Caco-2 (cell line): ENCODE data around the gene MOB1B. TPM values are rescaled to one million over a fixed set of nuclear protein-coding genes. Genes with fewer than 3 reads are reported as not detected.

Source experiments
- BruUV-seq: library from RNA; stranded (reverse); fragments of 400-500 nt; replicated peaks from 2 replicates; lab custom pipeline; 2021; lab: Mats Ljungman, UMichigan
- CTCF ChIA-PET: fragments of 300-600 bp; sonication (Branson Sonifier 250); formaldehyde crosslinking; loops from one replicate; lab custom pipeline; 2022; ENCODE audit warnings: antibody characterized with exemption; lab: Charles Lee
- POLR2A ChIA-PET: fragments of 300-600 bp; sonication (Branson Sonifier 250); formaldehyde crosslinking; loops from one replicate; lab custom pipeline; 2022; ENCODE audit warnings: antibody characterized with exemption; lab: Charles Lee
- DNase-seq, 2 experiments: peaks; one replicate each; pipeline versions ENCODE4 v3.0.0 to v3.0.0-alpha.2; 2020 to 2022
- H3K27me3 ChIP-seq: replicated peaks from 2 replicates; pipeline ENCODE4 v1.6.0; 2011; ENCODE audit warnings: low read length; ENCODE audit not compliant: control insufficient read depth, insufficient read depth
- H3K36me3 ChIP-seq: 2 replicates; pipeline ENCODE4 v1.5.1; 2011; ENCODE audit warnings: low read length; ENCODE audit not compliant: control insufficient read depth, insufficient read depth
- H3K4me1 ChIP-seq: fragments of 250-450 bp; sonication (Bioruptor Pico); 2 replicates; pipeline ENCODE4 v1.5.1; 2020; ENCODE audit warnings: mild to moderate bottlenecking
- H3K4me3 ChIP-seq: 2 replicates; pipeline ENCODE4 v1.5.1; 2011; ENCODE audit warnings: low read depth, mild to moderate bottlenecking, control low read depth, low read length
- H3K9me3 ChIP-seq: fragments of 250-450 bp; sonication (Bioruptor Pico); 2 replicates; pipeline ENCODE4 v1.5.1; 2020; ENCODE audit warnings: mild to moderate bottlenecking, moderate library complexity
- H3K27ac Mint-ChIP-seq: one replicate; pipeline ENCODE4 v1.8.0; 2022; ENCODE audit warnings: mixed read lengths; ENCODE audit not compliant: unreplicated experiment
- H3K27me3 Mint-ChIP-seq: one replicate; pipeline ENCODE4 v1.8.0; 2022; ENCODE audit warnings: mixed read lengths; ENCODE audit not compliant: insufficient read depth, unreplicated experiment
- H3K36me3 Mint-ChIP-seq: one replicate; pipeline ENCODE4 v1.8.0; 2022; ENCODE audit warnings: mild to moderate bottlenecking, mixed read lengths; ENCODE audit not compliant: insufficient read depth, unreplicated experiment
- H3K4me1 Mint-ChIP-seq: one replicate; pipeline ENCODE4 v1.8.0; 2022; ENCODE audit warnings: low read depth, mixed read lengths; ENCODE audit not compliant: unreplicated experiment
- H3K4me3 Mint-ChIP-seq: one replicate; pipeline ENCODE4 v1.8.0; 2022; ENCODE audit warnings: mild to moderate bottlenecking, moderate library complexity, mixed read lengths; ENCODE audit not compliant: unreplicated experiment
- H3K9me3 Mint-ChIP-seq: one replicate; pipeline ENCODE4 v1.8.0; 2022; ENCODE audit warnings: mixed read lengths; ENCODE audit not compliant: unreplicated experiment
- intact Hi-C: fragments of 100-400 bp; cut with micrococcal nuclease; formaldehyde crosslinking; loops from one replicate; pipeline ENCODE4 v1.10.0; 2022; ENCODE audit not compliant: unreplicated experiment
- total RNA-seq: library from RNA; stranded (reverse); gene quantifications from 2 replicates; pipeline ENCODE4 v1.2.3, GENCODE V29; 2022
- TF ChIP-seq, protein P1 (sequence below), 2 experiments: fragments of 200-600 bp in 1 of 2; IDR thresholded peaks; 1 replicate in 1 of 2; 2 replicates in 1 of 2; pipeline versions ENCODE4 v1.5.1 to v1.8.0; 2011 to 2022; ENCODE audit warnings: antibody characterized with exemption in 1 of 2, control low read depth in 1 of 2, inconsistent platforms in 1 of 2, low read depth in 1 of 2, low read length in 1 of 2, mild to moderate bottlenecking in 1 of 2, moderate library complexity in 1 of 2; ENCODE audit not compliant: insufficient read depth in 1 of 2, severe bottlenecking in 1 of 2, unreplicated experiment in 1 of 2

MOB1B gene
- total RNA-seq, 1 experiment from 2014 or later = 23.6 TPM

- Mint-ChIP-seq H3K4me1 (peaks cover 18% of the 10 kb centered on the region), H3K4me3 (peak overlapping the region; percentile 91), H3K9me3 (no peaks in the 10 kb centered on the region), H3K27me3 (no peaks in the 10 kb centered on the region), H3K36me3 (peaks cover 16% of the 10 kb centered on the region), H3K27ac (peak overlapping the region; percentile 88)
- Histone ChIP-seq H3K4me1 (peaks cover 9% of the 10 kb centered on the region), H3K9me3 (no peaks in the 10 kb centered on the region), H3K27me3 (no peaks in the 10 kb centered on the region), H3K4me3 (peak overlapping the region; percentile 83), H3K36me3 (no peaks in the 10 kb centered on the region; the same call in 1 of the 2 replicates)
- intact Hi-C loops = loop anchor here (2.0 to 10.0 kb wide), 3 partner anchors 17 to 389 kb away; partner anchors contain the start of gene GRSF1
- BruUV-seq = no TSS peak
- ChIA-PET POLR2A (interaction anchor here (0.6 to 1.2 kb wide), 3 partner anchors 16 to 92 kb away, joined by 3 to 22 read pairs (median 5); partner anchors contain the start of gene MOB1B), CTCF (interaction anchor here (1.1 to 1.5 kb wide), 2 partner anchors 16 to 155 kb away, joined by 4 to 26 read pairs; no protein-coding TSS in a partner anchor)
- DNase-seq = no peak
- TF ChIP-seq, protein P1, sequence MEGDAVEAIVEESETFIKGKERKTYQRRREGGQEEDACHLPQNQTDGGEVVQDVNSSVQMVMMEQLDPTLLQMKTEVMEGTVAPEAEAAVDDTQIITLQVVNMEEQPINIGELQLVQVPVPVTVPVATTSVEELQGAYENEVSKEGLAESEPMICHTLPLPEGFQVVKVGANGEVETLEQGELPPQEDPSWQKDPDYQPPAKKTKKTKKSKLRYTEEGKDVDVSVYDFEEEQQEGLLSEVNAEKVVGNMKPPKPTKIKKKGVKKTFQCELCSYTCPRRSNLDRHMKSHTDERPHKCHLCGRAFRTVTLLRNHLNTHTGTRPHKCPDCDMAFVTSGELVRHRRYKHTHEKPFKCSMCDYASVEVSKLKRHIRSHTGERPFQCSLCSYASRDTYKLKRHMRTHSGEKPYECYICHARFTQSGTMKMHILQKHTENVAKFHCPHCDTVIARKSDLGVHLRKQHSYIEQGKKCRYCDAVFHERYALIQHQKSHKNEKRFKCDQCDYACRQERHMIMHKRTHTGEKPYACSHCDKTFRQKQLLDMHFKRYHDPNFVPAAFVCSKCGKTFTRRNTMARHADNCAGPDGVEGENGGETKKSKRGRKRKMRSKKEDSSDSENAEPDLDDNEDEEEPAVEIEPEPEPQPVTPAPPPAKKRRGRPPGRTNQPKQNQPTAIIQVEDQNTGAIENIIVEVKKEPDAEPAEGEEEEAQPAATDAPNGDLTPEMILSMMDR (IDR thresholded peaks at IDR 0.05; ENCODE audit: insufficient read depth in 1 of 2, low read depth in 1 of 2, low read length in 1 of 2, severe bottlenecking in 1 of 2, unreplicated experiment in 1 of 2) = no peak
Observed at GRCh38 chr4:70994069-70994366, 91.8 kb downstream of the MOB1B start.

DNA sequence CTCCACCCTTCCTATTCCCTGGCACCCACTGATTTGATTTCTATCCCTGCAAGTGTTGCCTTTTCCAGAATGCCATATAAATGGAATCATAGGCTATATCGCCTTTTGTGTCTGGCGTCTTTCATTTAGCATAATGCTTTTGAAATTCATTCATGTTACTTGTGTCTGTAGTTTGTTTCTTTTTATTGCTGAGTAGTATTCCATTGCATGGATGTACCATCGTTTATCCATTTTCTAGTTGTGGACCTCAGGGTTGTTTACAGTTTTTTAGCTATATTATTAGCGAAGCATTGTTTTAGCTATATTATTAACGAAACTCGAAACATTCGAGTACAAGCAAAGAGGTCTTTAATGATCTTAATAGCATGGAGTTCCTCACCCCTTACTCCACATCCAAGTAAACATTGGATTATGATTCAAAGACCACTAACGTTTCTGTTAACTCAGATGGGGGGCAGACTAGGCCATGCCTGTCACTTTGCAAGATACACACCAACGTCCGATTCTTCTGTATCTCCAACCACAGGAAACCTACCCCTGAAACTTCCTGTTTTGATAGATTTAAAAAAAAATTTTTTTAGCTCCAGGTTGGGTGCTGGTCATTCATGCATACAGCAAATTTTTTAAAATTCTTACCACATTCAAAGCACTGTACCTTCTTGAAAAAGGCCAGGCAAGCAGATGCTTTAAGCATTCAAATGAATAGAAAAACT is 92.4 kb downstream of the MOB1B start:
- no peaks in the 10 kb centered on the region for H3K9me3 Mint-ChIP-seq
- BruUV-seq = TSS peak; percentile 45
- ChIA-PET POLR2A (interaction anchor here (0.5 kb wide), 1 partner anchor 15 kb away, joined by 6 read pairs; no protein-coding TSS in a partner anchor), CTCF (interaction anchor here (0.7 kb wide), 1 partner anchor 15 kb away, joined by 3 read pairs; no protein-coding TSS in a partner anchor)
- H3K27me3 Mint-ChIP-seq = no peaks in the 10 kb centered on the region
- H3K4me3 ChIP-seq = peak overlapping the region; percentile 83
- no peaks in the 10 kb centered on the region; the same call in 1 of the 2 replicates for H3K36me3 ChIP-seq
- DNase-seq = no peak
- H3K27me3 ChIP-seq = no peaks in the 10 kb centered on the region
- H3K9me3 ChIP-seq = no peaks in the 10 kb centered on the region
- H3K27ac Mint-ChIP-seq = peak overlapping the region; percentile 88
- peak overlapping the region; percentile 91 for H3K4me3 Mint-ChIP-seq
- peaks cover 9% of the 10 kb centered on the region for H3K4me1 ChIP-seq
- peaks cover 22% of the 10 kb centered on the region for H3K36me3 Mint-ChIP-seq
- intact Hi-C loops = loop anchor here (2.0 to 10.0 kb wide), 3 partner anchors 16 to 390 kb away; partner anchors contain the start of gene GRSF1
- peaks cover 18% of the 10 kb centered on the region for H3K4me1 Mint-ChIP-seq
- TF ChIP-seq, protein P1 (IDR thresholded peaks at IDR 0.05; ENCODE audit: insufficient read depth in 1 of 2, low read depth in 1 of 2, low read length in 1 of 2, severe bottlenecking in 1 of 2, unreplicated experiment in 1 of 2) = no peak

- Mint-ChIP-seq H3K36me3 (peaks cover 36% of the 10 kb centered on the region), H3K4me3 (peak overlapping the region; percentile 91), H3K27me3 (no peaks in the 10 kb centered on the region), H3K27ac (no peak overlapping the region), H3K9me3 (no peaks in the 10 kb centered on the region), H3K4me1 (peaks cover 18% of the 10 kb centered on the region)
- TF ChIP-seq, protein P1 (IDR thresholded peaks at IDR 0.05; ENCODE audit: insufficient read depth in 1 of 2, low read depth in 1 of 2, low read length in 1 of 2, severe bottlenecking in 1 of 2, unreplicated experiment in 1 of 2) = no peak
- POLR2A ChIA-PET = no interaction called here
- intact Hi-C loops = loop anchor here (10.0 kb wide), 1 partner anchor 391 kb away; no protein-coding TSS in a partner anchor
- Histone ChIP-seq H3K36me3 (no peaks in the 10 kb centered on the region; the same call in 1 of the 2 replicates), H3K9me3 (no peaks in the 10 kb centered on the region), H3K4me3 (no peak overlapping the region), H3K27me3 (no peaks in the 10 kb centered on the region), H3K4me1 (peaks cover 9% of the 10 kb centered on the region)
- no TSS peak for BruUV-seq
- DNase-seq = no peak
- CTCF ChIA-PET = interaction anchor here (1.8 kb wide), 1 partner anchor 14 kb away, joined by 8 read pairs; no protein-coding TSS in a partner anchor
Observed at GRCh38 chr4:70996018-70996360, 93.8 kb downstream of the MOB1B start.
